IPS DF 4.7 (cell line): Measurements from ENCODE around the gene ARID5B.
"Not testable (repeated sequence)": the region's sequence is repeated elsewhere in the genome, so short reads cannot be mapped to it uniquely, and the experiment has no call there.

Experiments
- DNase-seq: peaks from one replicate; pipeline ENCODE4 v3.0.0-alpha.2; 2013; ENCODE audit warnings: low spot score; ENCODE audit errors: extremely low read depth

Gene ARID5B

GRCh38 chr10:62011558-62011957, 110.1 kb downstream of the ARID5B start:
- DNase-seq, result no peak

DNA sequence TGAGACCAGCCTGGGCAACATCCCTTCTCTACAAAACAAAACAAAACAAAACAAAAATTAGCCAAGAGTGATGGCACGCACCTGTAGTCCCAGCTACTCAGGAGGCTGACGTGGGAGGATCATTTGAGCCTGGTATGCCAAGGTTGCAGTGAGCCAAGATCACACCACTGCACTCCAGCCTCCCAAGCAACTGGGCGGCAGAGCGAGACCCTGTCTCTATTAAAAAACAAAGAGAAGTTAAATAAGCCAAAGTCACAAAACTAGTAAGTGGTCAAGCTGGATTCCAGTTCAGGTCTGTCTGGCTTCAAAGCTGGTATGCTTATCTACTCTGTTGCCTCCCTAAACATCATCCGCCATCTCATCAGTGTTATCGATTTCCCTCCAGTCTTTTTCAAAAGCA, 110.8 kb downstream of the ARID5B start:
- no peak for DNase-seq

GRCh38 chr10:62014510-62014909, 113.0 kb downstream of the ARID5B start:
- no peak for DNase-seq

GRCh38 chr10:62015994-62016393, 114.5 kb downstream of the ARID5B start:
- no peak for DNase-seq

DNA sequence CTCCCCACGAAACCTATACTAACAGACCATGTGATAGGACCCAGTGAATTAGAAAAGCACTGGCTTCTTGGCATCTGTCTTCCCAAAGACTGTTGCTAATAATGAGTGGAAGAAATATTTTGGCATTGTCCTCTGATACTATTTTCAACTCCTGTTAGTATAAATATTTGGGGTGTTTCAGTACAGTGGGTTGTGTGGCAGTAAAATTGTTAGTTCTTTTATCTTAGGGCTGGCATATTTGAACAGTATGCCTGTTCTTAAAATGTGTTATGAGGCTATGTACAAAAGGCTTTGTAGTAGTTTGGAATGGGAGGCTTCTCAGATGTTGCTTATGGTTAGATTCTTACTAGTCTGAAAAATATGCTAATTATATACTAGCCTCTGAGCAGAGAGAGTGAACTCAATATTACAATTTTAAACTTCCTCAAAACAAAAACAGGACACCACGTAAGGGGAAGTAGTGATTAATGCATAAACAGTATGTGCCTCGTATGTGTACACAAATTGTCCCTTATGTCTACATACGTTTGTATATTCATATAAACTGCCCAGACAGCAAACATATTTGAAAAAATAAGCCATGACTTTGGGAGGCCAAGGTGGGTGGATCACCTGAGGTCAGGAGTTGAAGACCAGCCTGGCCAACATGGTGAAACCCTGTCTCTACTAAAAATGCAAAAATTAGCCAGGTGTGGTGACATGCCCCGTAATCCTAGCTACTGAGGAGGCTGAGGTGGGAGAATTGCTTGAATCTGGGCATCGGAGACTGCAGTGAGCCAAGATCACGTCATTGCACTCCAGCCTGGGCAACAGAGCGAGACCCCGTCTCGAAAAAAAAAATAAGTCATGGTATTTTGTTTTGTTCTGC, 115.4 kb downstream of the ARID5B start:
- DNase-seq, result no peak

- DNase-seq, result no peak
These were observed 116.0 kb downstream of the ARID5B start for GRCh38 chr10:62017491-62017870.

DNA sequence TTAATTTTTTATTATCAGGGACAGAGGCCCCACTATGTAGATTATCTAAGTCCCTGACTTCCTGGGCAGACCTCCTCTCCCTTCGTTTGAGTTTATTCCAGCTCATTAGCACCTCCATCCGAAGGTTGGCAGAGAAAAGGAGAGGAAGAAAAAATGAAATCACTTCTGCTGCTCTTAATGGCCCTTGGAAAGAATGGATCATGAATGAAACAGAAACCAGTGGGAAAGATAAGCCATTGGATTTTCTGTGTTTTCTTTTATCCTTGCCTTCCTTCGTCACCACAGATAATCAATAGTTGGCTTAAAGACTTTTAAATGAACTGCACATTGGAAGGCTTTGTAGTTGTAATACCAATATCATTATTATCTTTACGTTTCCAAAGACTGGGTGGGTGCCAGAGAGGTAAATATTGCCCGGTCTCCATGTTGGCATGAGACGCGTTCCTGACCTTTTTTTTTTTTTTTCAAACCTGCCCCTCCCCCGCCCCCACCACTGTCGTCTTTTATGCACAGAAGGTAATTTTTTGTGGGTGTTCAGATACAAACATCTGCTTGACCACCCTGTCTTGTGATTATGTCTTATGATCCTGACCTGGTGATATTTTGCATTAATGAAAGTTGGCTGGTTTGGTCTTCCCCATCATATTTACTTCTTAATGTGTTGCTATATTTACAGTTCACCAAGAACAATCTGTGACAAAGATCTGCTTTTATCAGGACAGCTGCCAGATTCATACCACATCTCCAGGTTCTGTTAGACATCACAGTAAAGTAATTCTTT, 116.8 kb downstream of the ARID5B start:
- DNase-seq, result no peak

GRCh38 chr10:62019013-62019684, 117.7 kb downstream of the ARID5B start:
- no peak for DNase-seq

GRCh38 chr10:62019685-62020359, 118.3 kb downstream of the ARID5B start:
- no peak for DNase-seq

- no peak for DNase-seq
These were observed 119.7 kb downstream of the ARID5B start for GRCh38 chr10:62021128-62021665.

GRCh38 chr10:62021978-62022802, 120.7 kb downstream of the ARID5B start:
- no peak for DNase-seq

- no peak for DNase-seq
These were observed 121.3 kb downstream of the ARID5B start for GRCh38 chr10:62022830-62023229.

DNA sequence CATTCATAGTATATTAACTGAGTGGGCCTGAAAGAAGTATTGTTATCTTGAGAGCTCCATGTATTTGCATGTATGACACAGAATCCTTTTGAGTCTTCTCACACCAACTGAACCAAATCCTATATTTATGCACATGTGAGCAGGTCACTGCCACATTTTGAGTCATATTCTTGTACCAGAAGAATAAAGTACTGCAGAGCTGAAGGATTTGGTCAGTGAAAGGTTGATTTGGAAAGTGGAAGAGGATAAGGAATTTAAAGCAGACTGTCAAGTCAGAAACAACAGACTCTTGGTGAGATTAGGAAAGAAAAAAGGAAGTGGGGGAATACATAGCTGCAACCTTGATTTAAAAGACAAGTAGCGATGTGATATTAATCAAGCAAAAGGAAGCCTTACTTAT, 121.8 kb downstream of the ARID5B start:
- no peak for DNase-seq

DNA sequence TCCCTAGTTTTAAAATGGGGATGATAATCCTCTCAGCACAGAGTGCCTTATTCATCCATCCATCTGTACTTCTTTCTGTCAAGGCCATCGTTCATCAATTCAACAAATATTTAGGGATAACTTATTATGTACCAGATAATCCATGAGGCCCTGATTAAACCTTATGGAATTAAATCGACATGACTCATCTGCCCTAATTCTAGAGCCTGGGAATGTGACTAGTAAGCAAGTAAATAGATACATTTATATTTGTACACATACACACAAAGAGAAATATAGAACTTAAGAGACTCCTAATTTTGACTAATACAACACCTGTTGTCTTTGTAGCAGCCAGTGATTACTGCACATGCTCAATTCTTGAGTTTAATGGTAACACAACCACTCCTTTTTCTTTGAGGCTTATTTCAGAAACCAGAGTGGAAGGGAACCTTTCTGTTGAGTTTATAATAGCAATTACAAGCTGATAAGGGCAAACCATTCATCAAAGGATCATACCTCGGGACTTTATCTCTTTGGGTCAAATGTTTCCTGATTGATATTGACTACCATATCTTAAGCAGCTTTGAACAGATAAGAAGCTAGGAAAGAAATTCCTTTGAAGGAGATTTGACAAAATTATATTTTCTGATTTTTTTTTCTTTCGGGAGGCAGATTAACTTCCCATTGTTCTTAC, 122.7 kb downstream of the ARID5B start:
- DNase-seq, result no peak

DNA sequence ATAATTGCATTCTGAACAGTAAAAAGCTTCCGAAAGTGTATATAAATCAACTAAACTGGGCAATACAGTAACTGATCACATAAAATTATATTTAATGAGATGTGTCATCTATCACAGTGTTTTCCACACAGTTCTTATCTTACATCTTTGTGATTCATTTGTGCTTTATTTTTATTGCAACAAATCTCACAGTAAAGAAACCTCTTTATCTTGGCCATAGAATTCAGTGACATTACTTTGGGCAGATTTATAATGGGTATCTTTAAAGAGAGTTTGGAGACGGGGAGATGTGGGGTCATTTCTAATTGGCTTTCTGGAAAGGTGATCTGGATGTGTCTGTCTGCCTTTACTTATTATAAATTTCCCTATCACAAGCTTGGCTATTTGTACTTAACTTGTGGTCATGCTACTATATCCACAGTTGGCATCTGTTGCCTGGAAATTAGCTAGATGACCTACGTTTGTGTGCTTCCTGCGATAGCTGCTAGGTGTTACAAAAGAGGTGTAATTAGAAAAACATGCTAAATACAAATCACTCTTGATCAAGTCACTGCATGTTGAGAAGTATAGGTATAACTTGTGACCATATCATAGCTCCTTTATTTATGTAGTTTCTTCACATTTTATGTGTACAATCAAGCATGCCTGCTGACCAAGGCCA, 123.8 kb downstream of the ARID5B start:
- DNase-seq, result no peak

GRCh38 chr10:62025901-62026879, 124.7 kb downstream of the ARID5B start:
- DNase-seq, result no peak

- no peak for DNase-seq
These were observed 126.5 kb downstream of the ARID5B start for GRCh38 chr10:62027841-62028501.

DNA sequence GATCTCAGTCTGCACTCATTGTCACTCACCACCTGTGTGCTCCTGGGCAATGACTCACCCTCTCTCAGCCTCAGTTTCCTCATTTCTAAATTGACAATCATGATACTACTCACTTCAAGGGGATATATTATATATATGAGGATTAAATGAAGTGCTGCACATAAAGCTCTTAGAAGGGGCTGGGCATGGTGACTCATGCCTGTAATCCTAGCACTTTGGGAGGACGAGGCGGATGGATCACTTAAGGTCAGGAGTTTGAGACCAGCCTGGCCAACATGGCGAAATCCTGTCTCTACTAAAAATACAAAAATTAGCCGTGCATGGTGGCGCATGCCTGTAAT, 127.0 kb downstream of the ARID5B start:
- not testable (repeated sequence) for DNase-seq
